Muscle layer of colon (tissue), 2 donors: Measurements from ENCODE around the gene HOXC13.

Experiments
- H3K27ac ChIP-seq: one replicate; pipeline ENCODE4 v1.7.0; 2013; ENCODE audit warnings: low read depth, mild to moderate bottlenecking, low read length, moderate library complexity
- H3K27me3 ChIP-seq, 2 donors: one replicate each; pipeline ENCODE4 v1.7.0; 2013; ENCODE audit warnings: low read length in 2 of 2, mild to moderate bottlenecking in 2 of 2; ENCODE audit not compliant: insufficient read depth in 2 of 2, control insufficient read depth in 1 of 2
- H3K36me3 ChIP-seq: one replicate; pipeline ENCODE4 v1.7.0; 2013; ENCODE audit warnings: mild to moderate bottlenecking, low read length; ENCODE audit not compliant: insufficient read depth
- H3K4me1 ChIP-seq: one replicate; pipeline ENCODE4 v1.7.0; 2013; ENCODE audit warnings: mild to moderate bottlenecking, low read length; ENCODE audit not compliant: insufficient read depth
- H3K4me3 ChIP-seq, 2 donors: one replicate each; pipeline ENCODE4 v1.7.0; 2013; ENCODE audit warnings: low read length in 2 of 2, low read depth in 1 of 2, mild to moderate bottlenecking in 1 of 2, moderate library complexity in 1 of 2
- H3K9ac ChIP-seq: one replicate; pipeline ENCODE4 v1.7.0; 2013; ENCODE audit warnings: low read length
- H3K9me3 ChIP-seq: one replicate; pipeline ENCODE4 v1.7.0; 2013; ENCODE audit warnings: mild to moderate bottlenecking, low read length
- donor health status: abdominal sarcoma.
- donor health status: Adenocarcinoma of cecum.

Gene HOXC13

GRCh38 chr12:53968214-53969127 lies 29.8 kb downstream of the HOXC13 start:
- peak overlapping the region; percentile 66 for H3K27ac ChIP-seq
- peak overlapping the region in 1 of 2 donors; percentile 49 for H3K4me3 ChIP-seq
- H3K9ac ChIP-seq, result no peak overlapping the region
- H3K9me3 ChIP-seq, result no peaks in the 10 kb centered on the region
- H3K36me3 ChIP-seq, result no peaks in the 10 kb centered on the region
- peaks cover 11% of the 10 kb centered on the region for H3K4me1 ChIP-seq
- peaks cover 65 to 98% of the 10 kb centered on the region in 2 donors for H3K27me3 ChIP-seq

DNA sequence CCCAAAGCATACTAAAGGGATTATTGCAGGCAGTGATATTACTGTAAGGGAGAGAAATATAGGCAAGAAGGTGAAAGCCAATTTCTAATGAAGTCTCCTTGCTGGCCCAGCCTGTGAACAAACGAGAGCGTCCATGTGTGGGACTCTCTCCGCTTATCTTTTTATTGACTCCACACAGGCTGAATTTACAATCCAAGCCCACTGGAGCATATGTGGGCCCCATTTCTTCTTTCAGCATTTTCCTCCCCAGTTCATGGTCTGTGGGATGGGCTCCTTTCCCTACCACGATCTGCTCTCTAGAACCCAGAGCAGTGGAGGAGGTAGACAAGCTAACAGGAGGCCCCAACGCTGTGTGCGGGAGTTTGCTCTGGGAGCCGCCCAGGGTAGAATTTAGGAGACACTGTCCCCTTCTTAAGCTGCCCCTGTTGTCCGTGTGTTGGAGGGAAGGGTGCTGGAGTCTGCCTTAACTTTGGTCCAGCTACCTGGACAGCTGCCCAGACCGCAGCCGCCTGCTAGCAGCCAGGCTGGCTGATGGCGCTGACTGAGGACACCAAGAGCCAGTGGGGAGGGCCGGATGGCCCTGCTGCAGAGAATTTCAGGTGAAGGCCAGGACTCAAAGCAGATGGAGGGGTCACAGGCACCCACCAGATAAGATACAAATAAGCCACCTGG lies 31.1 kb downstream of the HOXC13 start:
- peaks cover 59 to 99% of the 10 kb centered on the region in 2 donors for H3K27me3 ChIP-seq

DNA sequence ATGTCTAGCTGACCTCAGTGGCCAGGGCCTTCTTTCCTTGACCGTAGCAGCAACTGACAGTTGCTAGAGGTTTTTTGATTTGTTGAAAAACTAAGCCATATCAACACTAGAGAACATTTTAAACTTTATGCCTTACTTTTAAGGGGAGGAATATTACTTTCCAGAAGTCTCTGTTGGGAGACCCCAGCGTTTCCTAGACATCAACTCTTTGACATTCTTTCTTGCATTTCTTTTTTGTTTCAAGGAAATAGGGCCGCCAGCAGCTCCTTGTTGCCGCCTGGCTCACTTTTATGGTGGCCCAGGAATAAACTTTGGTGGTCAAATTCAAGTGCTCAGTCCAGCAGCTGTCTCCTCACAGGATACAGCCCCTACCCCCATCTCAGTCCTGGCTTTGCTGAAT lies 31.8 kb downstream of the HOXC13 start:
- H3K9ac ChIP-seq, result no peak overlapping the region
- no peak overlapping the region for H3K27ac ChIP-seq
- peaks cover 52 to 99% of the 10 kb centered on the region in 2 donors for H3K27me3 ChIP-seq

More for the DNA sequence above, 31.1 kb downstream of the HOXC13 start:
- Histone ChIP-seq H3K4me1 (peaks cover 11% of the 10 kb centered on the region), H3K9me3 (no peaks in the 10 kb centered on the region), H3K27ac (no peak overlapping the region), H3K36me3 (no peaks in the 10 kb centered on the region), H3K9ac (no peak overlapping the region), H3K4me3 (no peak overlapping the region)

DNA sequence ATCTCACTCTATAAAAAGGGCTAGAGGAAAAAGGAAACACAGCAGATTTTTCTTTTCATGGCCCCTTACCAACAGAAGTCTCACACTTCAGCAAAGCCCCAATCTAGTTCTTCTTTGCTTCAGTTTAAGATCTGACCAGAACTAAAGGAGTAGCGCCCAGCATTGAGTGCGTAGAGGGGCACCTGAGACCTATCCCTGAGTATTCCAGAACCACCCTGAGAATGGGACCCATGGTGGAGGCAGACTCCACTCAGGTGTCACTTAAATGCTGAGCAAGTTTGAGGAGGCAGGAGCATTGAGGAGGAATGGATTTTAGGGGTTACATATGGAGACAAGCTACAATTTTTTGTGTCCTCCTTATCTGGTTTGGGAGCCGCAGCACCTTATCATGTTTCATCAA lies 32.5 kb downstream of the HOXC13 start:
- Histone ChIP-seq H3K9ac (no peak overlapping the region), H3K4me3 (no peak overlapping the region), H3K27ac (no peak overlapping the region), H3K27me3 (peaks cover 52 to 99% of the 10 kb centered on the region in 2 donors), H3K9me3 (no peaks in the 10 kb centered on the region), H3K36me3 (no peaks in the 10 kb centered on the region), H3K4me1 (peaks cover 5% of the 10 kb centered on the region)

More for the DNA sequence above, 31.8 kb downstream of the HOXC13 start:
- H3K4me3 ChIP-seq, result no peak overlapping the region
- H3K4me1 ChIP-seq, result peaks cover 8% of the 10 kb centered on the region
- H3K36me3 ChIP-seq, result no peaks in the 10 kb centered on the region
- H3K9me3 ChIP-seq, result no peaks in the 10 kb centered on the region

- peaks cover 52 to 99% of the 10 kb centered on the region in 2 donors for H3K27me3 ChIP-seq
- H3K9ac ChIP-seq, result no peak overlapping the region
- H3K4me1 ChIP-seq, result peaks cover 5% of the 10 kb centered on the region
- H3K4me3 ChIP-seq, result no peak overlapping the region
- no peak overlapping the region for H3K27ac ChIP-seq
- no peaks in the 10 kb centered on the region for H3K9me3 ChIP-seq
- H3K36me3 ChIP-seq, result no peaks in the 10 kb centered on the region
Measured at GRCh38 chr12:53971686-53972085, 33.1 kb downstream of the HOXC13 start.

GRCh38 chr12:53972152-53972702 lies 33.6 kb downstream of the HOXC13 start:
- peaks cover 52 to 99% of the 10 kb centered on the region in 2 donors for H3K27me3 ChIP-seq
- no peak overlapping the region for H3K4me3 ChIP-seq
- H3K27ac ChIP-seq, result no peak overlapping the region
- H3K36me3 ChIP-seq, result no peaks in the 10 kb centered on the region
- H3K4me1 ChIP-seq, result peaks cover 5% of the 10 kb centered on the region
- H3K9ac ChIP-seq, result no peak overlapping the region
- H3K9me3 ChIP-seq, result no peaks in the 10 kb centered on the region

DNA sequence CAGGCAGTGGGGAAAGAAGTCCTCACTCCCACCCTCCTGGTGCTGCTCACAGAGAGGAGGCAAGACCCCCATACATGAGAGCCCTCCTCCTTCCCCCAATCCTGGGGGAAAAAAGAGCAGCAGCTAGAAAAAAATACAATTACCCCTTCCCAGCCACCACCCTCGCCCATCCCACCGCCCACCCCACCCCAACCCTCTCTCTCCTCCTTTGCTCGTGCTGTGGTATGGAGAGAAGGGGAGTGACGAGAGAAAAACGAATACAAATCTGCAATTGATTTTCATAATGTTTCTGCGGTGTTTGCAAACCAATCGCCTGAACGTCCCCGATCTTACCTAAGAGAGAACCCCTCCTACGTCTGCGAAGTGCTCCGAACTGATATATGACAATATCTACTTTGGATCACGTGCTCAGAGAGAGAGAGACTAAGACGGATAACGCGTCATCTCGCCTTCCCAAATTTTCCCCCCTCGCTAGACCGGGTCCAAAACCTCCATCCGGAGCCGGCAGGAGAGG lies 34.1 kb downstream of the HOXC13 start, which contains the start of gene HOXC11:
HOXC11 (plus strand) TSS at position 405 of the 514 bp plus-strand sequence. CDS start 116 bp downstream, outside the sequence.
- no peak within 1 kb of the TSS for H3K9ac ChIP-seq
- H3K4me1 ChIP-seq, result no peaks in the 10 kb centered on the region
- no peaks in the 10 kb centered on the region for H3K9me3 ChIP-seq
- H3K27me3 ChIP-seq, result peaks cover 52 to 99% of the 10 kb centered on the region in 2 donors
- peak within 1 kb of the TSS; percentile 25 to 32 for H3K4me3 ChIP-seq
- no peaks in the 10 kb centered on the region for H3K36me3 ChIP-seq
- H3K27ac ChIP-seq, result no peak within 1 kb of the TSS

DNA sequence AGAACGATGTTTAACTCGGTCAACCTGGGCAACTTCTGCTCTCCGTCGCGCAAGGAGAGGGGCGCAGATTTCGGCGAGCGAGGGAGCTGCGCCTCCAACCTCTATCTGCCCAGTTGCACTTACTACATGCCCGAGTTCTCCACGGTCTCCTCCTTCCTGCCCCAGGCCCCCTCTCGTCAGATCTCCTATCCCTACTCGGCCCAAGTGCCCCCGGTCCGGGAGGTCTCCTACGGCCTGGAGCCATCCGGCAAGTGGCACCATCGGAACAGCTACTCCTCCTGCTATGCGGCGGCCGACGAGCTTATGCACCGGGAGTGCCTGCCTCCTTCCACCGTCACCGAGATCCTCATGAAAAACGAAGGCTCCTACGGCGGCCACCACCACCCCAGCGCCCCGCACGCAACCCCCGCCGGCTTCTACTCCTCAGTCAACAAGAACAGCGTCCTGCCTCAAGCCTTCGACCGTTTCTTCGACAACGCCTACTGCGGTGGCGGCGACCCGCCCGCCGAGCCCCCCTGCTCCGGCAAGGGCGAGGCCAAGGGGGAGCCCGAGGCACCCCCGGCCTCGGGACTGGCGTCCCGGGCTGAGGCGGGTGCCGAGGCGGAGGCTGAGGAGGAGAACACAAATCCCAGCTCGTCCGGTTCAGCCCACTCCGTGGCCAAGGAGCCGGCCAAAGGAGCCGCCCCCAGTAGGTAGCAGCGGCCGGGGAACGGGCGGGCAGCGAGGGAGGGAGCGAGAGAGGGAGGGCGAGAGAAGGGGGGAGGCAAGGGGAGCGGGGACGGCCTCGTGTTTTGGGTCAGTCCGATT lies 34.8 kb downstream of the HOXC13 start:
- H3K4me3 ChIP-seq, result peak overlapping the region; percentile 25 to 32
- H3K9ac ChIP-seq, result no peak overlapping the region
- no peak overlapping the region for H3K27ac ChIP-seq
- peaks cover 53 to 97% of the 10 kb centered on the region in 2 donors for H3K27me3 ChIP-seq
- H3K36me3 ChIP-seq, result no peaks in the 10 kb centered on the region
- H3K9me3 ChIP-seq, result no peaks in the 10 kb centered on the region
- H3K4me1 ChIP-seq, result no peaks in the 10 kb centered on the region

GRCh38 chr12:53974084-53975063 lies 35.7 kb downstream of the HOXC13 start, which contains the start of gene HOTAIR:
HOTAIR (minus strand) TSS chr12:53974954.
- no peaks in the 10 kb centered on the region for H3K9me3 ChIP-seq
- peak within 1 kb of the TSS; percentile 32 to 35 for H3K4me3 ChIP-seq
- no peaks in the 10 kb centered on the region for H3K36me3 ChIP-seq
- peaks cover 56 to 95% of the 10 kb centered on the region in 2 donors for H3K27me3 ChIP-seq
- H3K9ac ChIP-seq, result no peak within 1 kb of the TSS
- no peaks in the 10 kb centered on the region for H3K4me1 ChIP-seq
- H3K27ac ChIP-seq, result no peak within 1 kb of the TSS

GRCh38 chr12:53975064-53975471 lies 36.4 kb downstream of the HOXC13 start:
- Histone ChIP-seq H3K4me3 (peak overlapping the region; percentile 32 to 35), H3K27me3 (peaks cover 62 to 95% of the 10 kb centered on the region in 2 donors), H3K9ac (no peak overlapping the region), H3K9me3 (no peaks in the 10 kb centered on the region), H3K4me1 (no peaks in the 10 kb centered on the region), H3K36me3 (no peaks in the 10 kb centered on the region), H3K27ac (no peak overlapping the region)
